ENCODE measurements around the gene RARRES2. TPM values are rescaled to one million over a fixed set of nuclear protein-coding genes. Genes with fewer than 3 reads are reported as not detected.
A peak's percentile ranks its signal among the peaks of the same experiment; 100 is the strongest.

Gene RARRES2
- total RNA-seq, 1 donor from 2014 or later, result 19.4 TPM

GRCh38 chr7:150323682-150324372, 17.6 kb downstream of the RARRES2 start:
- peak overlapping the region; percentile 74 for H2AFZ ChIP-seq (ENCODE audit: low read depth, low read length)
- peaks cover 4% of the 10 kb centered on the region for H3K36me3 Mint-ChIP-seq (ENCODE audit: low read depth, unreplicated experiment)

DNA sequence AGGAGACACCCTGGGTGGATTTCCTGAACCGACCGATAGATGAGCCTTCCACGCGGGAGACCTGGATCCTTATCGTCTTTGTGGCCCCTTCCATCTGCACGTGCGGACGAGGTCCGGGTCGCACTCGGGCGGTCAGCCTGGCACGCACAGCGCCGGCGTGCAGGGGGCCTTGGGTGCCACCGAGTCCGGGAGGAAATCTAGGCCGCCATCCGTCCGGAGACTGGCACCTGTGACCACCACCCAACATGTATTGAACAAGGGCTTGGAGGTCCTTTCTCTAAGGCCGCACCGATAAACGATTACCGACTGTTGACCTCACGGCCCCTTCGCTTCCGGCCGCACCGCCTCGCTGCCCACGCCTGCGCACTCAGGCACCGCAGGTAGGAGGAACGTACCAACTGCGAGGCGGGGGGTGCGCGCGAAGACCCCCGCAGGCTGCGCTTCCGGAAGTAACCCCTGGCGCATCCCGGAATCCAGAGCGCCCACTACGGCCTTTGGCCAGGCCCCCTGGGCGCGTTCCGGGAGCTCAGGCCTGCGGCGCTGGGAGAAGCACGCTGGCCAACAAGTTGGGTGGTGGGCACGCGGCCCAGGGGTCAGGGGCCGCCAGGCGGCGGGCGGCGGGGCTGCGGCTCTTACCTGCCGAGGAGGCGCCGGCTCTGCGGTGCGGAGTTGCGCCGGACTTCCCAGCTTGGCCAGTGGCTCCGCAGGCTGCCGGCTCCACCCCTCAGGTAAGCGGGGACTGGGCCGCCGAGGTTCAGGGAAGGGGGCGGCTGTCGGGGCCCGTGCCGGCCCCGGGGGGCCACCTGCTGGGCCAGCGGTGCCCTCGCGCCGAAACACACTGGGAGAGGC, 18.4 kb downstream of the RARRES2 start, which contains the start of the genes ACTR3C and LRRC61:
ACTR3C (minus strand) TSS at position 713 of the 849 bp plus-strand sequence. CDS start 28,249 bp downstream, outside the sequence.
LRRC61 (plus strand) TSS at position 523 of the 849 bp plus-strand sequence. CDS start 13,507 bp downstream, outside the sequence.
- Mint-ChIP-seq H3K9me3 (ENCODE audit: unreplicated experiment) (peaks cover 3% of the 10 kb centered on the region), H3K27me3 (ENCODE audit: low read depth, unreplicated experiment) (peaks cover 2% of the 10 kb centered on the region), H3K4me1 (ENCODE audit: low read depth, unreplicated experiment) (peaks cover 17% of the 10 kb centered on the region), H3K4me3 (ENCODE audit: unreplicated experiment) (no peak within 1 kb of the TSS), H3K27ac (ENCODE audit: unreplicated experiment) (peak within 1 kb of the TSS; percentile 63), H3K36me3 (ENCODE audit: low read depth, unreplicated experiment) (peaks cover 4% of the 10 kb centered on the region)
- Histone ChIP-seq H3K4me1 (ENCODE audit: insufficient read depth, low read length) (peaks cover 15% of the 10 kb centered on the region), H3K36me3 (ENCODE audit: insufficient read depth, low read length) (no peaks in the 10 kb centered on the region), H3K4me3 (ENCODE audit: insufficient read depth, low read depth, low read length) (peak within 1 kb of the TSS; percentile 45), H3K79me2 (ENCODE audit: insufficient read depth, low read length) (no peaks in the 10 kb centered on the region), H3K9ac (ENCODE audit: low read length) (peak within 1 kb of the TSS; percentile 50), H3K27me3 (ENCODE audit: insufficient read depth, low read length) (no peaks in the 10 kb centered on the region), H3K4me2 (ENCODE audit: low read length) (peak within 1 kb of the TSS; percentile 86), H3K9me3 (ENCODE audit: insufficient read depth, low read depth, low read length) (peaks cover 5% of the 10 kb centered on the region), H2AFZ (ENCODE audit: low read depth, low read length) (peak within 1 kb of the TSS; percentile 74), H3K27ac (ENCODE audit: low read depth, low read length) (no peak within 1 kb of the TSS), H4K20me1 (ENCODE audit: insufficient read depth, low read length) (no peaks in the 10 kb centered on the region)
- DNase-seq (ENCODE audit: low read depth) (no peak), FAIRE-seq (no peak)
- peak; percentile 54 for TF ChIP-seq EZH2 (IDR thresholded peaks at IDR 0.05; ENCODE audit: insufficient read depth, low read length)
- TF ChIP-seq, protein P1, sequence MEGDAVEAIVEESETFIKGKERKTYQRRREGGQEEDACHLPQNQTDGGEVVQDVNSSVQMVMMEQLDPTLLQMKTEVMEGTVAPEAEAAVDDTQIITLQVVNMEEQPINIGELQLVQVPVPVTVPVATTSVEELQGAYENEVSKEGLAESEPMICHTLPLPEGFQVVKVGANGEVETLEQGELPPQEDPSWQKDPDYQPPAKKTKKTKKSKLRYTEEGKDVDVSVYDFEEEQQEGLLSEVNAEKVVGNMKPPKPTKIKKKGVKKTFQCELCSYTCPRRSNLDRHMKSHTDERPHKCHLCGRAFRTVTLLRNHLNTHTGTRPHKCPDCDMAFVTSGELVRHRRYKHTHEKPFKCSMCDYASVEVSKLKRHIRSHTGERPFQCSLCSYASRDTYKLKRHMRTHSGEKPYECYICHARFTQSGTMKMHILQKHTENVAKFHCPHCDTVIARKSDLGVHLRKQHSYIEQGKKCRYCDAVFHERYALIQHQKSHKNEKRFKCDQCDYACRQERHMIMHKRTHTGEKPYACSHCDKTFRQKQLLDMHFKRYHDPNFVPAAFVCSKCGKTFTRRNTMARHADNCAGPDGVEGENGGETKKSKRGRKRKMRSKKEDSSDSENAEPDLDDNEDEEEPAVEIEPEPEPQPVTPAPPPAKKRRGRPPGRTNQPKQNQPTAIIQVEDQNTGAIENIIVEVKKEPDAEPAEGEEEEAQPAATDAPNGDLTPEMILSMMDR (IDR thresholded peaks at IDR 0.05; ENCODE audit: insufficient read depth, low read depth, low read length), result no peak

More at GRCh38 chr7:150323682-150324372, 17.6 kb downstream of the RARRES2 start:
- H3K4me3 ChIP-seq (ENCODE audit: insufficient read depth, low read depth, low read length), result peak overlapping the region; percentile 45
- peaks cover under 1% of the 10 kb centered on the region for H3K9me3 ChIP-seq (ENCODE audit: insufficient read depth, low read depth, low read length)
- no peak overlapping the region for H3K27ac Mint-ChIP-seq (ENCODE audit: unreplicated experiment)
- peak overlapping the region; percentile 86 for H3K4me2 ChIP-seq (ENCODE audit: low read length)
- H4K20me1 ChIP-seq (ENCODE audit: insufficient read depth, low read length), result no peaks in the 10 kb centered on the region
- peaks cover 3% of the 10 kb centered on the region for H3K9me3 Mint-ChIP-seq (ENCODE audit: unreplicated experiment)
- DNase-seq (ENCODE audit: low read depth), result no peak
- no peaks in the 10 kb centered on the region for H3K27me3 ChIP-seq (ENCODE audit: insufficient read depth, low read length)
- no peak overlapping the region for H3K27ac ChIP-seq (ENCODE audit: low read depth, low read length)
- FAIRE-seq, result no peak
- H3K36me3 ChIP-seq (ENCODE audit: insufficient read depth, low read length), result no peaks in the 10 kb centered on the region
- peaks cover 15% of the 10 kb centered on the region for H3K4me1 ChIP-seq (ENCODE audit: insufficient read depth, low read length)
- H3K4me1 Mint-ChIP-seq (ENCODE audit: low read depth, unreplicated experiment), result peaks cover 21% of the 10 kb centered on the region
- H3K9ac ChIP-seq (ENCODE audit: low read length), result peak overlapping the region; percentile 50
- TF ChIP-seq, protein P1 (IDR thresholded peaks at IDR 0.05; ENCODE audit: insufficient read depth, low read depth, low read length), result no peak
- no peak for TF ChIP-seq EZH2 (IDR thresholded peaks at IDR 0.05; ENCODE audit: insufficient read depth, low read length)
- H3K79me2 ChIP-seq (ENCODE audit: insufficient read depth, low read length), result no peaks in the 10 kb centered on the region
- H3K27me3 Mint-ChIP-seq (ENCODE audit: low read depth, unreplicated experiment), result peaks cover 2% of the 10 kb centered on the region
- no peak overlapping the region for H3K4me3 Mint-ChIP-seq (ENCODE audit: unreplicated experiment)
